Mucosa of stomach (tissue), 1 donor: ENCODE measurements around the gene GUCD1.
A peak's percentile ranks its signal among the peaks of the same experiment; 100 is the strongest.
"Not testable (repeated sequence)": the region's sequence is repeated elsewhere in the genome, so short reads cannot be mapped to it uniquely, and the experiment has no call there.

Experiments
- H3K27me3 ChIP-seq: one replicate; pipeline ENCODE4 v1.7.0; 2013; ENCODE audit warnings: mild to moderate bottlenecking, low read length; ENCODE audit not compliant: control insufficient read depth, insufficient read depth
- H3K36me3 ChIP-seq: one replicate; pipeline ENCODE4 v1.7.0; 2013; ENCODE audit warnings: low read length; ENCODE audit not compliant: control insufficient read depth, insufficient read depth
- H3K4me1 ChIP-seq: one replicate; pipeline ENCODE4 v1.7.0; 2013; ENCODE audit warnings: mild to moderate bottlenecking, low read length; ENCODE audit not compliant: control insufficient read depth, insufficient read depth
- H3K4me3 ChIP-seq: one replicate; pipeline ENCODE4 v1.7.0; 2013; ENCODE audit warnings: low read length
- H3K9ac ChIP-seq: one replicate; pipeline ENCODE4 v1.7.0; 2013; ENCODE audit warnings: mild to moderate bottlenecking, low read length, moderate library complexity
- H3K9me3 ChIP-seq: one replicate; pipeline ENCODE4 v1.7.0; 2013; ENCODE audit warnings: mild to moderate bottlenecking, low read length, moderate library complexity; ENCODE audit not compliant: control insufficient read depth
- donor health status: Pancreatic carcinoma.

Gene GUCD1

DNA sequence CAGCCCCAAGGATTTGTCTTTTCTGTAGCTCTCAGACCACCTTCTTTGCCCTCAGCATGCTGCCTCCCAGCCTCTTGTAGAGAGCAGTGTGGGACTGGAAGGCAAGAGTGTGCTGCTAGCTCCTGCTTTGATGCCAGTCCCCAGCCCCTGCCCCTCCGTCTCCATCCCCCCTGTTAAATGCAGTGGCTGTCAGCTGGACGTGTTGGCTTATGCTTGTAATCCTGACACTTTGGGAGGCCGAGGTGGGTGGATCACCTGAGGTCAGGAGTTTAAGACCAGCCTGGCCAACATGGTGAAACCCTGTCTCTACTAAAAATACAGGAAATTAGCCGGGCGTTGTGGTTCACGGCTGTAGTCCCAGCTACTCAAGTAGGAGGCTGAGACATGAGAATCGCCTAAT lies 16.3 kb upstream of the GUCD1 start:
- Histone ChIP-seq H3K4me3 (no peak overlapping the region), H3K4me1 (no peaks in the 10 kb centered on the region), H3K9ac (no peak overlapping the region), H3K36me3 (peaks cover 7% of the 10 kb centered on the region), H3K9me3 (no peaks in the 10 kb centered on the region), H3K27me3 (no peaks in the 10 kb centered on the region)

- Histone ChIP-seq H3K36me3 (peaks cover 7% of the 10 kb centered on the region), H3K4me3 (no peak overlapping the region), H3K9ac (no peak overlapping the region), H3K4me1 (no peaks in the 10 kb centered on the region), H3K9me3 (no peaks in the 10 kb centered on the region), H3K27me3 (no peaks in the 10 kb centered on the region)
Measured at GRCh38 chr22:24567668-24568067, 12.7 kb upstream of the GUCD1 start.

- Histone ChIP-seq H3K4me1 (no peaks in the 10 kb centered on the region), H3K9ac (no peak overlapping the region)
Measured at GRCh38 chr22:24566899-24567511, 12.1 kb upstream of the GUCD1 start.

DNA sequence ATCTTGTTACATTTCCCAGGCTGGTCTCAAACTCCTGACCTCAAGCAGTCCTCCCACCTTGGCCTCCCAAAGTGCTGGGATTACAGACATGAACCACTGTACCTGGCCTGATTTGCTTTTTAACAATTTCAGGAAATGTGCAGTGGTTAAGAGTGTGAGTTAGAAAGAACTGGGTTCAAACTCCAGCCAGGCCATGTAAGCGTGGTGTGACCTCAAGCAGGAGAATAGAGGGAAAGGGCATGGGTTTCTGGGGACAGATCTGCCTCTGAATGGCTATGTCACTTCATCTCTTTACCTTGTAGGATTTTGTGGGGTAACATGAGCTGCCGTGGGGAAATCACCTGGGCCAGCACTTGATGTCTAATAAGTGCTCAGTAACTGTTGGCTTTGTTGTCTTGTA lies 10.1 kb upstream of the GUCD1 start:
- Histone ChIP-seq H3K4me1 (no peaks in the 10 kb centered on the region), H3K36me3 (peaks cover 7% of the 10 kb centered on the region), H3K27me3 (no peaks in the 10 kb centered on the region), H3K9ac (no peak overlapping the region), H3K4me3 (no peak overlapping the region), H3K9me3 (no peaks in the 10 kb centered on the region)

More at GRCh38 chr22:24566899-24567511, 12.1 kb upstream of the GUCD1 start:
- Histone ChIP-seq H3K27me3 (no peaks in the 10 kb centered on the region), H3K36me3 (peaks cover 7% of the 10 kb centered on the region), H3K9me3 (no peaks in the 10 kb centered on the region), H3K4me3 (no peak overlapping the region)

DNA sequence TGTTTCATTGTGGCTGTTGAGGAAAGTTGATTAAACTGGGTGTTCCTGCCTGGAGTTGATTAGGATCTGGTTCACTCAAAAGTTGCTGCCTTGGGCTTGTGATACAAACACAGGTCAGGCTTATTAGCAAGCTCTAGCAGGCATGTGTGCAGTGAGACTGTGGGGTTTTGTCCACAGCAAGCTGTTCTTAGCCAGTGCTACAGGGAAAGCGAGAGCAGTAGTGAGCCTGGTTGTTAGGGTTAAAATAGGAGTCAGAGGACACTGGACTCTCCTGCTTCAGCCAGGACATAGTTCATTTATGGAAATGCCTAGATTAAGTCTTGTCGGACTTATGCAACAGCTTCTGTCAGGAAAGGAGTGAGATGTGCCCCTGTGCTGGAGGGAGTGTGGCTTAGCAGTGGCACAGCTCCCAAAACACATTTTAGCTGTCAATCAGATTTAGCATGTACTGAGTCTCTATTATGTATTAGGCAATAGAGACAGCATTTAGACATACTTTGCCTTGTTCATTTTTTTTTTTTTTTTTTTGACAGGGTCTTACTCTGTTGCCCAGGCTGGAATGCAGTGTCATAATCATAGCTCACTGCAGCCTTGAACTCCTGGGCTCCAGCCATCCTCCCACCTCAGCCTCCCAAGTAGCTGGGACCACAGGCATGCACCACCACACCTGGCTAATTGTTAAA lies 9.6 kb upstream of the GUCD1 start:
- peaks cover 5% of the 10 kb centered on the region for H3K36me3 ChIP-seq
- no peak overlapping the region for H3K9ac ChIP-seq
- H3K4me1 ChIP-seq = no peaks in the 10 kb centered on the region
- H3K9me3 ChIP-seq = no peaks in the 10 kb centered on the region
- no peaks in the 10 kb centered on the region for H3K27me3 ChIP-seq
- no peak overlapping the region for H3K4me3 ChIP-seq

DNA sequence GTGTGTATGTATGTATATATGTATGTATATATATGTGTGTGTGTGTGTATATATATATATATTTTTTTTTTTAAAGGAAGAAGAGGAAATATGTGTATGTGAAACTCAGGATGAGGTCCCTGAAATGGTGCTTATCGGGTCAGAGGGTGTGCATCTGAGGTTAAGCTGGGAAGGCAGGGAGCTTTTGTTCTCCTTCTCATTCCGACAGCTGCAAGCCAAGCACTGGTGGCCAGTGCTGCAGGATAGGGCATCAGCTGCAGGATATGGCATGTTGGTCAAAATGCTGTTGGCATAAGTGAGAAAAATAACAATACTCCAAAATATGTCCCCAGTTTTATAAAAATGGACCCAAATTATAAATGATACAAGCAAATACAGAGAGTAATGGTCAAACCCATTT lies 8.3 kb upstream of the GUCD1 start:
- Histone ChIP-seq H3K4me1 (no peaks in the 10 kb centered on the region), H3K4me3 (no peak overlapping the region), H3K27me3 (no peaks in the 10 kb centered on the region), H3K9ac (no peak overlapping the region), H3K9me3 (no peaks in the 10 kb centered on the region), H3K36me3 (no peaks in the 10 kb centered on the region)

DNA sequence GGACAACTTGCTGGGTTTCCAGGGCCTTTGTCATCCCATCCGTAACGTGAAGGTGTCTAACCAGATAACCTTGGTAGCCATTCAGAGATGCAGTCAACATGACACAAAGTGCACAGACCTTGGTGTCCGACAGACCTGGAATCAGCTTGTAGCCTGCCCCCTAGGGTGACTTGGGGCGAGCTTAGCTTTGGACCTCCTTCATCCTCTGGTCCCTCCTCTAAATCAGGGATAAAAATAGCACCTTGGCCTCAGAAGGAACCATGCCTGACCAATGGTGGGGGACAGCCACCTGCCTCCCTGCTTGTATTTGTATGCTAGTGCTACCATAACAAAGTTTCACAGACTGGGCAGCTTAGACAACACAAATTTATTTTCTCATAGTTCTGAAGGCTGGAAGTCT lies 4.5 kb upstream of the GUCD1 start:
- Histone ChIP-seq H3K9me3 (no peaks in the 10 kb centered on the region), H3K27me3 (no peaks in the 10 kb centered on the region), H3K4me3 (no peak overlapping the region), H3K36me3 (no peaks in the 10 kb centered on the region), H3K4me1 (peaks cover 9% of the 10 kb centered on the region), H3K9ac (no peak overlapping the region)

GRCh38 chr22:24555165-24556039 lies 464 bp upstream of the GUCD1 start, which contains the start of gene SNRPD3:
SNRPD3 (plus strand) TSS chr22:24555999; CDS start chr22:24557675, 1,676 bp downstream.
- Histone ChIP-seq H3K9ac (peak within 1 kb of the TSS; percentile 96), H3K4me3 (peak within 1 kb of the TSS; percentile 98), H3K4me1 (peaks cover 43% of the 10 kb centered on the region), H3K27me3 (no peaks in the 10 kb centered on the region), H3K9me3 (no peaks in the 10 kb centered on the region), H3K36me3 (no peaks in the 10 kb centered on the region)

DNA sequence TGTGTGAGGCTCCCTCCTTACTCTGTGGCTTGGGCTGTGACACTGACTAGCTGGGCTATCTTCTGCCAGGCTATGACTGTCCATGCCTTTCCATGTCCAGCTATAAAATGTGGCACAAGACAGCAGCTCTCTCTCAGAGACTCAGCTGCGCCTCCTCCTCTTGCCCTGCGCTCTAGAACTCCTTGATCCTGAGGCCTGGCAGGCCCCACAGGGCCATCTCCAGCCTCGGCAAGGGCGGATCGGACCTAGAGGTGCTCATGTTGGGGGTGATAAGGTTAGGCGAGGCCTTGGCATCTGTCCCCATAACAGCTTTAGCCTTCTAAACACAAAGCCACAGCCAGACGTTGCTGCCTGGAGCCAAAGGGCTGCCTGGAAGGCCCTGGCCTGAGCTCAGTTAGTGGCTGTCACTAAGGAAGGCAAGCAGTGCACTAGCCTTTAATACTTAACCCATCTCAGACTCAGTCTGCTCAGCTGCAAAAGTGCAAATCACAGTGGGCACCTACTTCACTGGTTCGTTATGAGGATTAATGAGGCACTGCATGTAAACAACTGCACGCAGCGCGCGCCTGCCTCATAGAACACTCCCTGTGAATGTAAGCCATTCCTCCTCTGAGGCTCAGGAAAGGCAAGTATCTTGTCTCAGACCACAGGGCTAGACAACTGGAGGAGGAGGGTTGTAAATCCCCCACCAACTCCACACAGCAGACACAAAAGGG lies 1.2 kb downstream of the GUCD1 start:
- Histone ChIP-seq H3K4me3 (peak overlapping the region; percentile 78), H3K4me1 (peaks cover 59% of the 10 kb centered on the region), H3K36me3 (no peaks in the 10 kb centered on the region), H3K9me3 (no peaks in the 10 kb centered on the region), H3K27me3 (no peaks in the 10 kb centered on the region), H3K9ac (peak overlapping the region; percentile 96)

- H3K9me3 ChIP-seq, H3K27me3 ChIP-seq, H3K36me3 ChIP-seq: not testable (repeated sequence)
- H3K4me1 ChIP-seq = peaks cover 65% of the 10 kb centered on the region
- H3K4me3 ChIP-seq = peak overlapping the region; percentile 78
- peak overlapping the region; percentile 96 for H3K9ac ChIP-seq
Measured at GRCh38 chr22:24552503-24553286, 2.2 kb downstream of the GUCD1 start.

GRCh38 chr22:24550902-24551435 lies 4.0 kb downstream of the GUCD1 start:
- Histone ChIP-seq H3K4me1 (peaks cover 63% of the 10 kb centered on the region), H3K9me3 (no peaks in the 10 kb centered on the region), H3K9ac (no peak overlapping the region), H3K27me3 (no peaks in the 10 kb centered on the region), H3K36me3 (peaks cover 18% of the 10 kb centered on the region), H3K4me3 (no peak overlapping the region)
